Measurements from ENCODE around the gene TSPO2. TPM values are rescaled to one million over a fixed set of nuclear protein-coding genes. Genes with fewer than 3 reads are reported as not detected.
A peak's percentile ranks its signal among the peaks of the same experiment; 100 is the strongest.

TSPO2 gene
- total RNA-seq, 1 experiment from 2014 or later: not detected

GRCh38 chr6:41059556-41059955, 17.3 kb downstream of the TSPO2 start:
- Histone ChIP-seq H3K9ac (ENCODE audit: low read length) (no peak overlapping the region), H3K9me3 (ENCODE audit: low read length) (no peaks in the 10 kb centered on the region), H3K4me1 (ENCODE audit: insufficient read depth, low read length) (no peaks in the 10 kb centered on the region), H3K36me3 (ENCODE audit: low read depth, low read length) (no peaks in the 10 kb centered on the region), H3K4me3 (ENCODE audit: low read length) (no peak overlapping the region), H3K9me2 (replicated peaks; ENCODE audit: low read length) (no peaks in the 10 kb centered on the region), H3K4me2 (ENCODE audit: low read length) (no peak overlapping the region), H3K27ac (ENCODE audit: low read length) (no peak overlapping the region), H3K27me3 (ENCODE audit: low read length) (no peaks in the 10 kb centered on the region), H4K20me1 (ENCODE audit: low read length) (no peaks in the 10 kb centered on the region), H3F3A (ENCODE audit: low read length, unreplicated experiment) (no peaks in the 10 kb centered on the region), H2AFZ (ENCODE audit: low read length) (no peak overlapping the region), H3K79me2 (ENCODE audit: low read length) (no peaks in the 10 kb centered on the region)
- ChIA-PET POLR2A (ENCODE audit: unreplicated experiment) (no interaction called here), CTCF (no interaction called here)
- intact Hi-C loops (cut with micrococcal nuclease): no loop called here
- TF ChIP-seq CTCF (conservative IDR thresholded peaks at IDR 0.05; ENCODE audit: low read depth, low read length) (no peak), EZH2phosphoT487 (IDR thresholded peaks at IDR 0.05; ENCODE audit: borderline replicate concordance, low read length) (no peak), EZH2 (IDR thresholded peaks at IDR 0.05; ENCODE audit: low read length, unreplicated experiment) (no peak)
- DNase-seq (peak; percentile 27), ATAC-seq (no peak)
- BruUV-seq (replicated peaks): no TSS peak

DNA sequence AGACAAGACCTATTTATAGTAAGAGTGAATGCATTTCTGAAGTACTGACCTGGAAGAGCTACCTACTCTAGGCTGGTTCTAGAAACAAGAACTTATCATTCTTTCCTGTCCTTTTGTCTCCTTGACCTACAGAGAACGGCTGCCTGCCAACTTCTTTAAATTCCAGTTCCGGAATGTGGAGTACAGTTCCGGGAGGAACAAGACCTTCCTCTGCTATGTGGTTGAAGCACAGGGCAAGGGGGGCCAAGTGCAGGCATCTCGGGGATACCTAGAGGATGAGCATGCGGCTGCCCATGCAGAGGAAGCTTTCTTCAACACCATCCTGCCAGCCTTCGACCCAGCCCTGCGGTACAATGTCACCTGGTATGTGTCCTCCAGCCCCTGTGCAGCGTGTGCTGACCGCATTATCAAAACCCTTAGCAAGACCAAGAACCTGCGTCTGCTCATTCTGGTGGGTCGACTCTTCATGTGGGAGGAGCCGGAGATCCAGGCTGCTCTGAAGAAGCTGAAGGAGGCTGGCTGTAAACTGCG, 19.0 kb downstream of the TSPO2 start:
- Histone ChIP-seq H4K20me1 (ENCODE audit: low read length) (no peaks in the 10 kb centered on the region), H3K9me3 (ENCODE audit: low read length) (no peaks in the 10 kb centered on the region), H3K9ac (ENCODE audit: low read length) (no peak overlapping the region), H3F3A (ENCODE audit: low read length, unreplicated experiment) (no peaks in the 10 kb centered on the region), H3K9me2 (replicated peaks; ENCODE audit: low read length) (no peaks in the 10 kb centered on the region), H3K27me3 (ENCODE audit: low read length) (no peaks in the 10 kb centered on the region), H3K4me3 (ENCODE audit: low read length) (no peak overlapping the region), H2AFZ (ENCODE audit: low read length) (no peak overlapping the region), H3K79me2 (ENCODE audit: low read length) (no peaks in the 10 kb centered on the region), H3K4me1 (ENCODE audit: insufficient read depth, low read length) (no peaks in the 10 kb centered on the region), H3K27ac (ENCODE audit: low read length) (no peak overlapping the region), H3K4me2 (ENCODE audit: low read length) (no peak overlapping the region), H3K36me3 (ENCODE audit: low read depth, low read length) (peaks cover 1% of the 10 kb centered on the region; the same call in 1 of the 2 replicates)
- ATAC-seq (no peak), DNase-seq (no peak)
- no TSS peak for BruUV-seq (replicated peaks)
- intact Hi-C loops (cut with micrococcal nuclease): no loop called here
- CTCF ChIA-PET: no interaction called here
- TF ChIP-seq CTCF (conservative IDR thresholded peaks at IDR 0.05; ENCODE audit: low read depth, low read length) (no peak), EZH2phosphoT487 (IDR thresholded peaks at IDR 0.05; ENCODE audit: borderline replicate concordance, low read length) (no peak), EZH2 (IDR thresholded peaks at IDR 0.05; ENCODE audit: low read length, unreplicated experiment) (no peak)
- POLR2A ChIA-PET (ENCODE audit: unreplicated experiment): interaction anchor here (0.8 kb wide), 1 partner anchor 972 kb away, joined by 3 read pairs; no protein-coding TSS in a partner anchor

- CTCF ChIA-PET: no interaction called here
- no peaks in the 10 kb centered on the region for H3F3A ChIP-seq (ENCODE audit: low read length, unreplicated experiment)
- TF ChIP-seq CTCF (conservative IDR thresholded peaks at IDR 0.05; ENCODE audit: low read depth, low read length): no peak
- no peak for TF ChIP-seq EZH2 (IDR thresholded peaks at IDR 0.05; ENCODE audit: low read length, unreplicated experiment)
- TF ChIP-seq EZH2phosphoT487 (IDR thresholded peaks at IDR 0.05; ENCODE audit: borderline replicate concordance, low read length): no peak
Observed at GRCh38 chr6:41062056-41062455, 19.8 kb downstream of the TSPO2 start.

More at GRCh38 chr6:41062056-41062455, 19.8 kb downstream of the TSPO2 start:
- ATAC-seq (no peak), DNase-seq (no peak)
- H4K20me1 ChIP-seq (ENCODE audit: low read length): no peaks in the 10 kb centered on the region
- H3K27me3 ChIP-seq (ENCODE audit: low read length): no peaks in the 10 kb centered on the region
- intact Hi-C loops (cut with micrococcal nuclease): no loop called here
- H3K9me2 ChIP-seq (replicated peaks; ENCODE audit: low read length): no peaks in the 10 kb centered on the region
- no peak overlapping the region for H3K4me3 ChIP-seq (ENCODE audit: low read length)
- no peaks in the 10 kb centered on the region for H3K9me3 ChIP-seq (ENCODE audit: low read length)
- no peaks in the 10 kb centered on the region for H3K4me1 ChIP-seq (ENCODE audit: insufficient read depth, low read length)
- no peak overlapping the region for H2AFZ ChIP-seq (ENCODE audit: low read length)
- peaks cover 3% of the 10 kb centered on the region; the same call in 1 of the 2 replicates for H3K36me3 ChIP-seq (ENCODE audit: low read depth, low read length)
- no peak overlapping the region for H3K27ac ChIP-seq (ENCODE audit: low read length)
- no peak overlapping the region for H3K4me2 ChIP-seq (ENCODE audit: low read length)
- POLR2A ChIA-PET (ENCODE audit: unreplicated experiment): no interaction called here
- no peaks in the 10 kb centered on the region for H3K79me2 ChIP-seq (ENCODE audit: low read length)
- BruUV-seq (replicated peaks): no TSS peak
- no peak overlapping the region for H3K9ac ChIP-seq (ENCODE audit: low read length)

All from PC-3 (cell line).